GM21619 (cell line): Measurements from ENCODE around the gene ACTR6.
"Not testable (repeated sequence)": the region's sequence is repeated elsewhere in the genome, so short reads cannot be mapped to it uniquely, and the experiment has no call there.

Experiments used
- ATAC-seq: cut with Tn5 transposase; IDR thresholded peaks from one replicate; pipeline ENCODE4 v1.9.1; 2021; ENCODE audit not compliant: unreplicated experiment

ACTR6 gene

DNA sequence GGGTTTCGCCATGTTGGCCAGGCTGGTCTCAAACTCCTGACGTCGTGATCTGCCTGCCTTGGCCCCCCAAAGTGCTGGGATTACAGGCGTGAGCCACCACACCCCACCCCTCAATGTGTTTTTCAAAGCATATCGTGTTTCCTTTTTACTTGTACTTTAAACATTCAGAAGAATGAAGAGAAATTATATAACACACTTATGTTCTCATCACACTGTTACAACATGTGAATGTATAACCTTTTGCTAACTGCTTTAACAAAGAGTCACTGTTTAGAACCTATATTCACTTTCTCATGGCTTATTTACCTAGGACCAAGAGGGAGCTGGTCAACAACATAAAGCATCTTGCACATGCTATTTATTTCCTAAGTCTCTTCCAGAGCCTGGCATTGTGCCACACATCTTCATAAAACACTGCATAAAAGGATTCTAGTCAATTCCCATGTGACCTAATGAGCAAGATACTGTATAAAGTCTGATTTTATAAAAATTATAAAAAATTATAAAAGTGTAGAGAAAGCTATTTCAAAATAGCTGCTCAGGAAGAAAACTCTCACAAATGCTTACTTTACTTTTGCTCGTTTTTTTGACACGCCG is 16.0 kb upstream of the ACTR6 start:
- no peak for ATAC-seq

DNA sequence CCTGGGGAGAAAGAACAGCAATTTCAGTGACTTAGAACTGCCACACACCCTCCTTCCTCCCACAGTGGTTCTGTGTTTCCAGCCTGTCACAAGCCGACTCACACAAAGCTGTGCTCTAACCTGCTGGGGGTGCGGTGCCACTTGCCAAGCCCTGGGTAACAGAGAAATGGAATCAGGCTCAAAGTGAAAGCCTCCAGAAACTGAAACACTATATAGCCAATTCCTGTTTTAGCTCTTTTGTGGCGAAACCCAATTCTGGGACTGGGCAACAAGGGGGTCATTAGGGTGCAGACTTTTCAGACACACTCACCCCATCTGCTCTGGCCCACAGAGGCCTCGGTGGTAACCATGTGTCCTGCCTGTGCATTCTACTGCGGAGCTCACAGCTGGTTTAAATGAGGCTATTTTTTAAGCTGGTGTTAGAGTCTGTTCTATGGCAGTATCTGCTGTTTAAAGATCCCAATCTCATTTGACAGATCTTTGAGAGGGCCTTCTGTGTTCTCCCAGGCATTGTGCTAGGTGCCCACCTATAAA is 15.2 kb upstream of the ACTR6 start:
- peak; percentile 78 for ATAC-seq

GRCh38 chr12:100186071-100186470 is 14.5 kb upstream of the ACTR6 start:
- no peak for ATAC-seq

DNA sequence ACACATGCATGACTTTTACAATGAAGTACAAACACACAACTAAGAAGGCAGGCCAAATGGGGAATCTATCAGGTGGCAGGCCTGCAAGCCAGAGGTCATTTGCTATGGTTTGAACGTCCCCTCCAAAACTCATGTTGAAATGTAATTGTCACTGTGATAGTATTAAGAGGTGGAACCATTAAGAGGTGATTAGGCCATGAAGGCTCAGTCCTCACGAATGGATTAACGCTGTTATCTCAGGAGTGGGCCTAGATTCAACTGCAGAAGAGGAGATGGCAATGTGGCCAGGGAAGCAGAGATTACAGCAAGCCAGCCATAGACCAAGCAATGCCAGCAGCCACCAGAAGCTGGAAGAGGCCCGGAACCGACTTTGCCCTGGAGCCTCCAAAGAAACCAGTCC is 13.5 kb upstream of the ACTR6 start:
- ATAC-seq, result no peak

- no peak for ATAC-seq
Measured at GRCh38 chr12:100187857-100188519, 12.6 kb upstream of the ACTR6 start.

DNA sequence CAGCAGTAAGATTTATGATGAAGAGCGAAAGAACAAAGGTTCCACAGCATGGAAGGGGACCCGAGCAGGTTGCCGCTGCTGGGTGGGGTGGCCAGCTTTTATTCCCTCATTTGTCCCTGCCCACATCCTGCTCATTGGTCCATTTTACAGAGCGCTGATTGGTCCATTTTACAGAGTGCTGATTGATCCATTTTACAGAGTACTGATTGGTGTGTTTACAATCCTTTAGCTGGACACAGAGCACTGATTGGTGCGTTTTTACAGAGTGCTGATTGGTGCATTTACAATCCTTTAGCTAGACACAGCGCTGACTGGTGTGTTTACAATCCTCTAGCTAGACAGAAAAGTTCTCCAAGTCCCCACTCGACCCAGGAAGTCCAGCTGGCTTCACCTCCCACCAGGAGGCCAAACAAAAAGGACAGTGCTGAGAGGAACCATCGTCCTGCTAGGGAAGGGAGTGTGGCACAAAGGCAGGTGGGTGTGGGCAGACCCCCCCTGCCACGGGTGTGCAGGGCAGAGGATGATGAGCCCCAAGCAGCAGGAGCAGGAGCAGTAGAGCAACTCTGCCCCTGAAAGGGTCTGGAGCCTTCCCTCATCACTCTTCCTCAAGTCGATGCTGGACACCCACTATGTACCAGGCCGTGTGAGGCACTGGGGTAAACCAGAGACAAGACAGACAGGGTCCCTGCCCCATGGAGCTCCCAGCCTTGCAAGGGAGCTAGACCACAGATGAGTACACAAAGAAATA is 11.6 kb upstream of the ACTR6 start:
- not testable (repeated sequence) for ATAC-seq

- ATAC-seq, result no peak
Measured at GRCh38 chr12:100189636-100190394, 10.8 kb upstream of the ACTR6 start.

DNA sequence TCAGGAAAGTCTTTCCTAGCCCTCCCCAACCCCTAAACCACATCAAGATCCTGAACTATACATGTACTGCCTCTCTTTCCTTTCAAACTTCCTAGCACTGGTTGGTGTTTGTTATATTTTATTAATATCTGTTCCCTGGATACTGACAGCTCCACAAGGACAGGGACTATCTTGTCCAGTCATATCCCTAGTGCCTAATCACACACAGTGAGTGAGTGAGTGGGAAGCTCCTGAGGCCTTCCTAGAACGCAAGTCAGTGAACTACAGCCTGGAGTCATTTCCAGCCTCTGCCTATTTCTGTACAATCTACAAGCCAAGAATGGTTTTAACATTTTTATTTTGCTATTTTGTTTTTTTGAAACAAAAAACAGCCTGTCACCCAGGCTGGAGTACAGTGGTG is 7.5 kb upstream of the ACTR6 start:
- ATAC-seq, result no peak

DNA sequence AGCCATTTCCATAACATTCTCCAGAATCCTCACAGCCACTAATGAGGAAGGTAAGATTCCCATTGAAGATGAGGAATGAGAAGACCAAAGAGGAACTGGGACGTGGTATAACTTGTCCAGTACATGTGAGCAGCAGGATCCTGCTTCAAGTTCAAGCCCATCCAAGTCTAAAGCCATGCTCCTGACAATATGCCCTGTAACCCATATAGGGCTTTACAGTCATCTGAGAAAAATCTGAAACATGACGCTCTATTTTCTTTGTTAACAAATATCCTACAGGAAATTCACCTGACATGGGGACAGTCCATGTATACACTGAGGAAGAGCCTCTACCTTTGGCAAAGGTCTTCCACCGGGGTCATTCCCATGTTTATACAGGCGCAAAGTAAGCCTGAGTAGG is 3.1 kb upstream of the ACTR6 start:
- no peak for ATAC-seq

DNA sequence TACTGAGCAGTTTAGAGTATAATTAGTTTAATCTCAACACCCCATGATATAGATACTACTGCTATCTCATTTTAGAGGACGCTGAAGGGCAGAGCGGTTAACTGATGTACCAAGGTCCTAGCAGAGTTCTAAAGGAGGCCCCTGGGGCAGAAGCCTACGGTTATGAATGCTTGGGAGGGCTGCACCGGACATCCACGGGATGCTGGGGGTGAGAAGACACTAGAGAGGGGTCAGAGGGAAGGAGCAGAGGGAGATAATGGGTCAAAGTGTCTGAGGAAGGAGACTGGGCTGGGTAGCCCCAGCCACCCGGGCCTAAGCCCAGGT is 1.6 kb upstream of the ACTR6 start:
- ATAC-seq, result no peak

GRCh38 chr12:100199347-100200149 is 1.1 kb upstream of the ACTR6 start:
- ATAC-seq, result peak; percentile 78

DNA sequence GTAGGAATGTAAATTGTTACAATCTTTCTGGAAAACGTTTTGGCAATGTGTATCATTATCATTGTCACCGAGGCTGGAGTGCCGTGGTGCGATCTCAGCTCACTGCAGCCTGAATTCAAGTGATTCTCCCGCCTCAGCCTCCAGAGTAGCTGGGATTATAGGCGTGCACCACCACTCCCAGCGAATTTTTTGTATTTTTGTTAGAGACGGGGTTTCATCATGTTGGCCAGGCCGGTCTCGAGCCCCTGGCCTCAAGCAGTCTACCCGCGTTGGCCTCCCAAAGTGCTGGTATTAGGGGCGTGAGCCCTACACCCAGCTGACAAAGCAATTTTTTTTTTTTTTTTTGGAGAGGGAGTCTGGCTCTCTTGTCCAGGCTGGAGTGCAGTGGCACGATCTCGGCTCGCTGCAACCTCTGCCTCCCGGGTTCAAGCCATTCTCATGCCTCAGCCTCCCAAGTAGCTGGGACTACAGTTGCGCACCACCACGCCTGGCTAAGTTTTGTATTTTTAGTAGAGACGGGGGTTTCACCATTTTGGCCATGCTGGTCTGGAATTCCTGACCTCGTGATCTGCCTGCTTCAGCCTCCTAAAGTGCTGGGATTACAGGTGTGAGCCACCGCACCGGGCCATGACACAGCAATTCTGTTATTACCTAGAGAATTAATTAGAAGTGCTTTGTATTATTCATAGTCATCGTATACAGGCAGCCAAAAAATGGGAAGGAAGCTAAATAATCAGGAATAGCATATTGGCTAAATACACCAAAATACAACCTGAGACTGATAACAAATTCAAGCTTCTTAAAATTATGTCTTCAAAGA is 1.2 kb downstream of the ACTR6 start:
- ATAC-seq, result no peak

DNA sequence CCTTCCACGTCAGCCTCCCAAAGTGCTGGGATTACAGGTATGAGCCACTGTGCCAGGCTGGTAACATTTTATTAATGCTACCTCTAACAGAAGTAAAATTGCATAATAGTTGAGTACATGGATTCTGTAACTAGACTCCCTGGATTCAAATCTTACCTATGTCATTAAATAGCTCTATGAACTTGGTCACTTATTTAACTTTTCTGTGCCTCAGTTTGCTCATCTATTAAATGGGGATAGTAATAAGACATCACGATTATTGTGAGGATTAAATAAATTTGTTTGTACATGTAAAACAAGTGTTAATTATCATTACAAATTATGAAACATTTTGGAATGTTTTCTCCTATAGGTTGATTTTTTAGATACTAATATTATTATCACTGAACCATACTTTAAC is 6.7 kb downstream of the ACTR6 start:
- ATAC-seq, result no peak

- no peak for ATAC-seq
Measured at GRCh38 chr12:100208834-100209233, 8.2 kb downstream of the ACTR6 start.

DNA sequence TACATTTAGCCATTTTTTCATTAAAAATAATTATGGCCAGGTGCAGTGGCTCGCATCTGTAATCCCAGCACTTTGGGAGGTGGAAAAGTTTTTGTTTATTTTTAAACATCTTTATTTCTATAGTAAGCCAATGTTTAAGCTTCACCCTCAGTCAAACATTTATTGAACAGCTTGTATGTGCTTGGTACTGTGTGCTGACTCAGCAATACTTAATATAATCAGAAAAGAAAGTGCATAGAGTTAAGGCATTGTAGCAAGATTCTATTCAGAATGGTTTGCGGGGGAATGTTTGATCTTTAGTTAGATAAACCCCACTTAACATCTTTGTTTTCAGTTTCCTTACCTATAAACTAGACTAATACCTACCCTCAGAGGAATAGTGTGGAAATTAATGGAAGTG is 11.1 kb downstream of the ACTR6 start:
- ATAC-seq, result no peak

DNA sequence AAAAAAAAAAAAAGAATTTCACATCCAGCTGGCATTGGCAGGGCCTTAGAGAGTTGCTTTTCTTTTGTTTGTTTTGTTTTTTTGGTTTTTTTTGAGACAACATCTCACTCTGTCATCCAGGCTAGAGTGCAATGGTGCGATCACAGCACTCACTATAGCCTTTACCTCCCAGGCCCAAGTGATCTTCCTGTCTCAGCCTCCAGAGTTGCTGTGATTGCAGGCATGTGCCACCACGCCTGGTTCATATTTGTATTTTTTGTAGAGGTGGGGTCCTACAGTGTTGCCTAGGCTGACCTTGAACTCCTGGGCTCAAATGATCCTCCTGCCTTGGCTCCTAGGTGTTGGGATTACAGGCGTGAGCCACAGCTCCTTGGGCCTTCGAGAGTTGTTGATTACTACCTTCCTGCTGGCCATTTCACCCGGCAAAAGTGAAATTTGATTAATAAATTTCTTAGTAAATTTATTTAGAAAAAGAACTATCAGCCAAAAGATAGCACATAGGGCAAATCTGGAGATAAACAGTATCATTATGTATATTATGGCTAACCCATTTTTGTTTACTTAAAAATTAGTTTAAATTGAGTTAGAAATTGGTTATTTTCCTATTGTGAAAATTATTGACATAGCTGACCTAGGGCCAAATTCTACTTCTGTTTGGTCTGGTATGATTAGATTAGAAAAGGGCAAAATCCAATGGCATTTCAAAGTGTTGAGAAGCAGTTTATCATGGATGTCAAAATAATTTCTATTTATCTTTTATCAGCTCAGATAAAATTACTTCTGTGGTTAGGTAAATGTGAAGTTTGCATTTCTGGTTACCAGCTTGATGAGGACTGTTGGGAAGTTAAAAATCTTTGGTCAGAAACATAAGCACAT is 12.6 kb downstream of the ACTR6 start:
- ATAC-seq, result no peak

DNA sequence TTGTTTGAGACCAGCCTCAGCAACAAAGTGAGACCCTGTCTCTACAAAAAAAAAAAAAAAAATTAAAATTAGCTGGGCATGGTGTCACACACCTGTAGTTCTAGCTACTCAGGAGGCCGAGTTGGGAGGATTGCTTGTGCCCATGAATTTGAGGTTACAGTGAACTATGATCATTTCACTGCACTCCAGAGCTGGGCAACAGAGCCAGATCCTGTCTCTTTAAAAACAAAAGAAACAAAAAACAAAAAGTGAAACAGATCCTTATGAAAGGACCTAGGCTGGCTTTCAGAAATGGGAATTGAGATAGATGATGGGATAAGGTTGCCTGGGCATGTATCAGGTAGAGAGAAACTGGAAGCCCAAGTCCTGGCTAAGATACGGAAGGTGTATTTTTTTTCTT is 13.9 kb downstream of the ACTR6 start:
- ATAC-seq, result no peak

DNA sequence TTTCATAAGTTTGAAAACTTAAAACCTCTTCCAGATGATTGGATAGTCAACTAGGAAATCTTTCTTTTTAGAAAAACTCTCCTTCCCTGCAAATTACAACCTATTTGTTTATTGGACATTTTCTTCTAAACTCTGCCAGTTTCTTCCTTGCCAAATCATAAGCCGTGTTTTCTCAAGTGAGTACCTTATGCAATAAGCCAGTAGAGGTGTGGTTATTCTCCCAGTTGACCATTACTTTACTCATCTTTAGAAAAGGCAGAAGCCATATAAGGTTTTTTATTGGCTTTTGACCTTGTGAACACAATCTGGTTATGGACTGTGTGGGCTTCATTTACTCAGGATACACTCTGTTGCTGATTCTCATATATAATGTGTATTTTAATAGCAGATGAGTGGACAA is 14.6 kb downstream of the ACTR6 start:
- no peak for ATAC-seq

- ATAC-seq, result no peak
Measured at GRCh38 chr12:100216337-100216736, 15.7 kb downstream of the ACTR6 start.
